GM23338 (cell line): ENCODE data around the gene TMEM135. TPM values are rescaled to one million over a fixed set of nuclear protein-coding genes. Genes with fewer than 3 reads are reported as not detected.

Source experiments
- ATAC-seq: fragments of 200-7000 bp; cut with Tn5 transposase; 3 replicates; pipeline ENCODE4 v1.9.1; 2020
- DNase-seq: peaks from one replicate; pipeline ENCODE4 v3.0.0-alpha.2; 2015; ENCODE audit warnings: low spot score
- H2AFZ ChIP-seq: fragments of 200-600 bp; sonication (generic); 2 replicates; pipeline ENCODE4 v1.8.0; 2016; ENCODE audit warnings: antibody characterized with exemption, mild to moderate bottlenecking, moderate library complexity
- H3F3A ChIP-seq: fragments of 200-600 bp; sonication (generic); replicated peaks from 2 replicates; pipeline ENCODE4 v1.8.0; 2017; ENCODE audit warnings: antibody characterized with exemption, mixed run types, low read depth
- H3K27ac ChIP-seq: fragments of 200-600 bp; sonication (generic); 2 replicates; pipeline ENCODE4 v1.6.1; 2016; ENCODE audit warnings: low read depth
- H3K27me3 ChIP-seq: fragments of 200-600 bp; sonication (generic); 2 replicates; pipeline ENCODE4 v1.8.0; 2016; ENCODE audit warnings: mild to moderate bottlenecking, mixed run types, moderate library complexity; ENCODE audit not compliant: insufficient read depth
- H3K36me3 ChIP-seq: fragments of 200-600 bp; sonication (generic); 2 replicates; pipeline ENCODE4 v1.8.0; 2016; ENCODE audit warnings: mild to moderate bottlenecking; ENCODE audit not compliant: insufficient read depth
- H3K4me1 ChIP-seq: fragments of 200-600 bp; sonication (generic); 2 replicates; pipeline ENCODE4 v1.8.0; 2016; ENCODE audit warnings: mild to moderate bottlenecking, moderate library complexity; ENCODE audit not compliant: insufficient read depth
- H3K4me2 ChIP-seq: fragments of 200-600 bp; sonication (generic); 2 replicates; pipeline ENCODE4 v1.7.1; 2017; ENCODE audit warnings: mixed run types
- H3K4me3 ChIP-seq: fragments of 200-600 bp; sonication (generic); 2 replicates; pipeline ENCODE4 v1.6.1; 2016; ENCODE audit warnings: mixed run types
- H3K79me2 ChIP-seq: fragments of 200-600 bp; sonication (generic); replicated peaks from 2 replicates; pipeline ENCODE4 v1.8.0; 2017; ENCODE audit warnings: mild to moderate bottlenecking; ENCODE audit not compliant: insufficient read depth
- H3K9me2 ChIP-seq: fragments of 200-600 bp; sonication (generic); 2 replicates; pipeline ENCODE4 v1.8.0; 2017; ENCODE audit not compliant: insufficient read depth
- H4K20me1 ChIP-seq: fragments of 200-600 bp; sonication (generic); replicated peaks from 2 replicates; pipeline ENCODE4 v1.8.0; 2017; ENCODE audit warnings: mild to moderate bottlenecking; ENCODE audit not compliant: insufficient read depth
- H3K27ac Mint-ChIP-seq: 2 replicates; pipeline ENCODE4 v1.8.0; 2020; ENCODE audit warnings: inconsistent platforms, mild to moderate bottlenecking, moderate library complexity, mixed read lengths
- H3K27me3 Mint-ChIP-seq: 3 replicates; pipeline ENCODE4 v1.8.0; 2022; ENCODE audit warnings: low read depth, mild to moderate bottlenecking, moderate library complexity, mixed read lengths, inconsistent platforms; ENCODE audit not compliant: insufficient read depth, poor library complexity
- H3K36me3 Mint-ChIP-seq: 3 replicates; pipeline ENCODE4 v1.8.0; 2021; ENCODE audit warnings: low read depth, mild to moderate bottlenecking, inconsistent platforms, moderate library complexity, mixed read lengths
- H3K4me1 Mint-ChIP-seq: 3 replicates; pipeline ENCODE4 v1.8.0; 2020; ENCODE audit warnings: mild to moderate bottlenecking, inconsistent platforms, mixed read lengths
- H3K4me3 Mint-ChIP-seq: 3 replicates; pipeline ENCODE4 v1.8.0; 2021; ENCODE audit warnings: moderate library complexity, mild to moderate bottlenecking, inconsistent platforms, mixed read lengths
- H3K9me3 Mint-ChIP-seq: 3 replicates; pipeline ENCODE4 v1.8.0; 2020; ENCODE audit warnings: moderate library complexity, mild to moderate bottlenecking, inconsistent platforms, mixed read lengths
- CTCF ChIP-seq, 2 experiments: fragments of 200-600 bp in 1 of 2; sonication (generic) in 1 of 2; conservative IDR thresholded peaks; 2 replicates each; pipeline versions ENCODE4 v1.5.1 to v1.6.1; 2016 to 2017; ENCODE audit warnings: antibody characterized with exemption in 2 of 2, low read depth in 2 of 2, mild to moderate bottlenecking in 2 of 2, moderate library complexity in 1 of 2
- ETS1 ChIP-seq: IDR thresholded peaks from 2 replicates; pipeline ENCODE4 v1.6.1; 2016; ENCODE audit warnings: antibody characterized with exemption
- EZH2 ChIP-seq: fragments of 200-600 bp; sonication (generic); IDR thresholded peaks from one replicate; pipeline ENCODE4 v1.8.0; 2017; ENCODE audit warnings: antibody characterized with exemption, mild to moderate bottlenecking, low read depth; ENCODE audit not compliant: unreplicated experiment
- EZH2phosphoT487 ChIP-seq: fragments of 200-600 bp; sonication (generic); IDR thresholded peaks from one replicate; pipeline ENCODE4 v1.8.1; 2018; ENCODE audit warnings: antibody characterized with exemption; ENCODE audit not compliant: unreplicated experiment
- JUNB ChIP-seq: IDR thresholded peaks from one replicate; pipeline ENCODE4 v1.6.1; 2016; ENCODE audit warnings: antibody characterized with exemption; ENCODE audit not compliant: unreplicated experiment
- NANOG ChIP-seq: IDR thresholded peaks from 2 replicates; pipeline ENCODE4 v1.6.1; 2016; ENCODE audit warnings: antibody characterized with exemption, borderline replicate concordance
- POLR2AphosphoS5 ChIP-seq: IDR thresholded peaks from 2 replicates; pipeline ENCODE4 v1.6.1; 2016; ENCODE audit warnings: antibody characterized with exemption, low read depth
- REST ChIP-seq: IDR thresholded peaks from one replicate; pipeline ENCODE4 v1.6.1; 2018; ENCODE audit warnings: antibody characterized with exemption; ENCODE audit not compliant: unreplicated experiment
- STAT1 ChIP-seq: IDR thresholded peaks from one replicate; pipeline ENCODE4 v1.6.1; 2016; ENCODE audit warnings: antibody characterized with exemption; ENCODE audit not compliant: unreplicated experiment
- ZNF331 ChIP-seq: fragments of 250-450 bp; sonication (Bioruptor Pico); IDR thresholded peaks from 2 replicates; pipeline ENCODE4 v1.5.0; 2020; ENCODE audit warnings: low read depth, mild to moderate bottlenecking, moderate library complexity
- ZNF462 ChIP-seq: fragments of 250-450 bp; sonication (Bioruptor Pico); IDR thresholded peaks from 2 replicates; pipeline ENCODE4 v1.5.0; 2020; ENCODE audit warnings: mild to moderate bottlenecking, moderate library complexity
- polyA plus RNA-seq: library from polyadenylated mRNA; unstranded; fragments of >200 nt; fragmentation: Nextera tagmentation; extraction: Ambion mirVana; gene quantifications from 2 replicates; pipeline ENCODE4 v1.2.1, GENCODE V29; 2016
- total RNA-seq: library from RNA; depleted of rRNA; stranded (reverse); fragments of >200 nt; shearing (Covaris generic); gene quantifications from 2 replicates; pipeline ENCODE4 v1.2.3, GENCODE V29; 2014

The TMEM135 gene
- total and polyA plus RNA-seq, 2 experiments from 2014 or later = 23.4 to 49.9 TPM

GRCh38 chr11:87072787-87073186 lies 35.1 kb downstream of the TMEM135 start (continued):
- TF ChIP-seq CTCF (conservative IDR thresholded peaks at IDR 0.05; ENCODE audit: low read depth in 2 of 2) = no peak
- no peak for TF ChIP-seq NANOG
- no peak for TF ChIP-seq JUNB
- TF ChIP-seq POLR2AphosphoS5 = no peak
- no peak for TF ChIP-seq EZH2phosphoT487
- no peak for TF ChIP-seq EZH2
- no peak for TF ChIP-seq ZNF331 (CRISPR knock-in tag)

- Histone ChIP-seq H3F3A (no peaks in the 10 kb centered on the region), H3K27me3 (no peaks in the 10 kb centered on the region), H4K20me1 (no peaks in the 10 kb centered on the region), H3K4me1 (peaks cover 7% of the 10 kb centered on the region), H3K36me3 (no peaks in the 10 kb centered on the region), H3K4me2 (no peak overlapping the region), H3K79me2 (no peaks in the 10 kb centered on the region), H2AFZ (no peak overlapping the region), H3K9me2 (no peaks in the 10 kb centered on the region), H3K27ac (no peak overlapping the region), H3K4me3 (no peak overlapping the region)
- peaks cover 15% of the 10 kb centered on the region; the same call in 2 of the 3 replicates for H3K36me3 Mint-ChIP-seq
- DNase-seq = no peak
- H3K27me3 Mint-ChIP-seq = peaks cover 3% of the 10 kb centered on the region
- no peak overlapping the region for H3K4me3 Mint-ChIP-seq
- no peak for ATAC-seq
- H3K4me1 Mint-ChIP-seq = peaks cover 7% of the 10 kb centered on the region; the same call in 2 of the 3 replicates
- no peaks in the 10 kb centered on the region for H3K9me3 Mint-ChIP-seq
- no peak overlapping the region for H3K27ac Mint-ChIP-seq
- TF ChIP-seq POLR2AphosphoS5 = no peak
- no peak for TF ChIP-seq NANOG
- TF ChIP-seq ETS1 = no peak
- TF ChIP-seq ZNF462 (CRISPR knock-in tag) = no peak
- TF ChIP-seq REST = no peak
- TF ChIP-seq EZH2 = no peak
- TF ChIP-seq JUNB = no peak
- TF ChIP-seq EZH2phosphoT487 = no peak
- TF ChIP-seq STAT1 = no peak
Measured at GRCh38 chr11:87076260-87076783, 38.6 kb downstream of the TMEM135 start.
